Bone marrow (tissue), 2 donors: ENCODE results near the gene NGRN.

Experiments used
- DNase-seq, 2 donors: peaks; one replicate each; lab custom pipeline; 2025; lab: John Stamatoyannopoulos, UW

NGRN gene, protein sequence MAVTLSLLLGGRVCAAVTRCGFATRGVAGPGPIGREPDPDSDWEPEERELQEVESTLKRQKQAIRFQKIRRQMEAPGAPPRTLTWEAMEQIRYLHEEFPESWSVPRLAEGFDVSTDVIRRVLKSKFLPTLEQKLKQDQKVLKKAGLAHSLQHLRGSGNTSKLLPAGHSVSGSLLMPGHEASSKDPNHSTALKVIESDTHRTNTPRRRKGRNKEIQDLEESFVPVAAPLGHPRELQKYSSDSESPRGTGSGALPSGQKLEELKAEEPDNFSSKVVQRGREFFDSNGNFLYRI

DNA sequence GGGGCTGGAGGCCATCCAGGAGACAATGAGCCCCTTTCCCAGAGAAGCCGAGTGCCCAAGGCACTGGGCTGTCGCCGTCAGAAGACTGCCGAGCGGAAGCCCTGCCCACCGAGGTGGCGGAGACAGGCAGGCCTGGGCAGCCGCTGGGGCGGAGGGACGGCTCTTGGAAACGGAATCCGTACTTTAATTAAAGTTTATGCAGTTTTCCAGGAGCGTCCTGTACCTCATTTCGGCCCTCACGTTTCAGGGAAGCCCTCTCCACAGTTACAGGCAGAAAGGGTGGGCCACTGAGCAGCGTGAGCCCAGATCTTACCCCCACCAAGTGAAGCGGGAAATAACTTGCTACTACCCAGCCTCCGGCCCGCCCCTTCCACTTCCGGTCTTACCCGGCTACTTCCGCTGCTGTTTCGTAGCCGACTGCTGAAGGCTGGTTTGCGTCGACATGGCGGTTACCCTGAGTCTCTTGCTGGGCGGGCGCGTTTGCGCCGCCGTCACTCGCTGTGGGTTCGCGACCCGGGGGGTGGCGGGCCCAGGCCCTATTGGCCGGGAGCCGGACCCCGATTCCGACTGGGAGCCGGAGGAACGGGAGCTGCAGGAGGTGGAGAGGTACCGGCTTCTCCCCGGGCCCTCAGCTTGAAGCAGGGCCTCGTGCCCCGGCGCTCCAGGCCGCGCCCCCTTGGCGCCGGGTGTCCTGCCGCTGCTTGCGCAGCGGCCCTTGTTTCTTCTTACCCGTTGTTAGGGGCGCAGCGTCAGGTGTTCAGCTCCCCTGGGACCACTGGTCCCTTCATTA is at the start of gene NGRN:
Gene NGRN (plus strand): TSS at position 402 of the 790 bp plus-strand sequence. CDS start 41 bp downstream, at position 443.
- DNase-seq = peak; percentile 87 to 92

DNA sequence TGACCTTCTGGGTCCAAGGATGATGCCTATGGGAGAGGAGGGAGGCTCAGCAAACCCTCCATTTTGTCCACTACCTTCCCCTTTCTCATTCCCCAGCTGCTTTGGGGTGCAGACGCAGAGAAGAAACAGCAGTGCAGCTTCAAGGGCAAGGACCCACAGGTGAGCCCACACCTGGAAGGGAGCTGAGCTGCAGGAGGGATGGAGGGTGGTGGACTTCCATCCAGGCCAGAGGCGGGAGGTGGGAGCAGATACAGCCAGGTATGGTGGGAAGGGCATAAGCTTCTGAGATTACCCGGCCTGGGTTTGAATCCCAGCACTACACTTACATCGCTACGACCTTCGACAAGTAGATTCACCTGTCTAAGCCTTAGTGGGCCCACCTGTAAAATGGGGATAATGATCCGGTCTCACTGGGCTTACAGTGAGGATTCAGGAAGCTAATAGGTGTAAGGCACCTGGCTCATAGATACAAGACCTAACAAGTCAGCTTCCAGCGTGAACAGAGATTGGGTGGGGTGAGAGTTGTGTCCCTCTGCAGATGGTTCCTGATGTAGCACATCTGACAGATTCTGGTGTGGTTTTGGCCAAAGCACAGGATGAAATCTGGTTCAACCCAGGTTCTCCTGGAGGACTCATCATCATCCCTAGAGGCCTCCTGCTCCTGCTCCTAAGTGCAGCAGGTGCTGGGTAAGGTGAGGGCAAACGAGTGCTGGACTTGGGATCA is 47.6 kb upstream of the NGRN start:
- no peak for DNase-seq

DNA sequence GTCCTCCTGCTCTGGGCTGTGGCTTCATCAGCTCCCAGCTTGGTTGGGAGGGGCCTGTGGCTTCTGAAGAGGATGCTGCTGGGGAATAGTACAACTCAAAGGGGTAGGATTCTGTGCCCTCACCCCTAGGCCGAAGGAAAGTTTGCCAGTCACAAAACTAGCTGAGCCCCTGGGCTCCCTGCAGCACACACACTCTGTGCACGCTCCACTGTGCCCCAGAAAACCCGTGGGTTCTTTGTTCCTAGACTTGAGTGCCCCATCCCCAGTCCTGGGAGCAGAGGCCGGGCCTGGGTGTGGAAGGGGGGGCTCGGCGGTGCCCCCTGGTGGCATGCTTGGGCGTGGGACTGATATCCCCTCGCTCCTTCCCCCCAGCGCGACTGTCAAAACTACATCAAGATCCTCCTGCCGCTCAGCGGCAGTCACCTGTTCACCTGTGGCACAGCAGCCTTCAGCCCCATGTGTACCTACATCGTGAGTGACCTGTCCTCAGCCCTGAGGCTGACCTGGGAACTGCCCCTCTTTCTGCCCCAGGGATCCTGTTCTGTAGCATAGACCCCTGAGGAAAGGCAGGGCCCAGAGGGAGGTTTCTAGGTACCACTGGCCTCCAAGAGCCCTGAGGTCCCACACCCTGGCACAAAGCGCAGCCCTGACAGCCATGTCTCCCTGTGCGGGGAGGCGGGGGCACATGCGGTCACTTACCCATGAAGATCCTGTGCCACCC is 45.9 kb upstream of the NGRN start:
- DNase-seq = peak; percentile 20 to 31

DNA sequence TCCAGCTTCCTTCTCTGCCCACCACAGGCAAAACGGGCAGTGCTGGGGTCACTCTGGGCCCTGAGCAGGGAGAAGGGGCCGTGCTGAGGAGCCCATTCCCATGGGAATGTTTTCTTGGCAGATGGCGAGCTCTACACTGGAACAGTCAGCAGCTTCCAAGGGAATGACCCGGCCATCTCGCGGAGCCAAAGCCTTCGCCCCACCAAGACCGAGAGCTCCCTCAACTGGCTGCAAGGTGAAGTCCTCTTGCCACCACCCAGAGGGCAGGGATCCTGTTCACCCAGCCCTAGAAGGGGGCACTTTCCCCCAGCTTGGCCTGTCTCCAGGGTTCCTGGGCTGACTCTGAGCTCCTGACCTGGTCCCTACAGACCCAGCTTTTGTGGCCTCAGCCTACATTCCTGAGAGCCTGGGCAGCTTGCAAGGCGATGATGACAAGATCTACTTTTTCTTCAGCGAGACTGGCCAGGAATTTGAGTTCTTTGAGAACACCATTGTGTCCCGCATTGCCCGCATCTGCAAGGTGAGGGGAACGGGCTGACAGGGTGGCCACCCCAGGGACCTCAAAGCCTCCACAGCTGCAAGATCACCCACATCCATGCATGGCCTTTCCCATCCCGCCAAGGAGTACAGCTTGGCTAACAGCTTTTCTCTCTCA is 44.1 kb upstream of the NGRN start:
- peak in 1 of 2 donors; percentile 9 for DNase-seq

DNA sequence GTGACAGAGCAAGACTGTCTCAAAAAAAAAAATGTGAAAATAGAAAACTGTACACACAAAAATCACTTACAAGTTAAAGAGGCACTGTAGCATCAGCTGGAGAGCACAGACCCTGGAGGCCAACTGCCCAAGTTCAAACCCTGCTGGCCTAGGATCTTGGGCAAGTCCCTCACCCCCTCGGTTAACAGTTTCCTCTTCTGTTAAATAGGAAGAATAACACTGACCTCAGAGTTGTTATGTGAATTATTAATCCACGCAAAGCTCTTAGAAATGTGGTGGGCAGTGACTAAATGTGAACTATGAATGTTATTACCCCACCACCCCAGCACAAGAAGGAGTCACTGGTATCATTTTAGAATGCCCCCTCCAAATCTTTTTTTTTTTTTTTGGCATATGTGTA is 42.9 kb upstream of the NGRN start:
- no peak for DNase-seq

DNA sequence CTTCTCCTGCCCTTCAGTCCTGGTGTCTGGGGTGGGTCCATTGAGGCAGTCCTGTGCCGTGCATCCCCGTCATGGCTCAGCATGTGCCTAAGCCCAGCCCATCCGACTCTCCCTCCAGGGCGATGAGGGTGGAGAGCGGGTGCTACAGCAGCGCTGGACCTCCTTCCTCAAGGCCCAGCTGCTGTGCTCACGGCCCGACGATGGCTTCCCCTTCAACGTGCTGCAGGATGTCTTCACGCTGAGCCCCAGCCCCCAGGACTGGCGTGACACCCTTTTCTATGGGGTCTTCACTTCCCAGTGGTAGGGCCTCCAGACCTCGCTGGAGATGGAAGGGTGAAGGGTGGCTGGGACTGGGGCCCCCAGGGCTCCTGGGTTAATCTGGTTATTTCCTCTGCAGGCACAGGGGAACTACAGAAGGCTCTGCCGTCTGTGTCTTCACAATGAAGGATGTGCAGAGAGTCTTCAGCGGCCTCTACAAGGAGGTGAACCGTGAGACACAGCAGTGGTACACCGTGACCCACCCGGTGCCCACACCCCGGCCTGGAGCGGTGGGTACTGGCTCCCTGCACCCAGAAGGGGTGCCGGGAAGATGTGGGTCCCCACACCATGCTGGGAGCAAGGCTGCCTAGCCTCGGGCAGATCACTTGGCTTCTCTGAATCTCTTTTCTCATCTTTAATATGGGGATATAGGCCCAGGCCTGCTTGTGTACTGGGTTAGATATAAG is 41.9 kb upstream of the NGRN start:
- DNase-seq = no peak

DNA sequence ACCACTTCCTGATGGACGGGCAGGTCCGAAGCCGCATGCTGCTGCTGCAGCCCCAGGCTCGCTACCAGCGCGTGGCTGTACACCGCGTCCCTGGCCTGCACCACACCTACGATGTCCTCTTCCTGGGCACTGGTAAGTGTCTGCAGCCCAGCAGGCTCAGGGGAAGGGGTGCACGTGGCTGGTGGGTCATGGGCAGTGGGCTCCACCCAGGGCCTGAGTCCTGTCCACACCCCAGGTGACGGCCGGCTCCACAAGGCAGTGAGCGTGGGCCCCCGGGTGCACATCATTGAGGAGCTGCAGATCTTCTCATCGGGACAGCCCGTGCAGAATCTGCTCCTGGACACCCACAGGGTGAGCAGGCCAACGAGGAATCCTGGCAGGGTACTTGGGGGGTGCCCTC is 40.4 kb upstream of the NGRN start:
- DNase-seq = no peak

DNA sequence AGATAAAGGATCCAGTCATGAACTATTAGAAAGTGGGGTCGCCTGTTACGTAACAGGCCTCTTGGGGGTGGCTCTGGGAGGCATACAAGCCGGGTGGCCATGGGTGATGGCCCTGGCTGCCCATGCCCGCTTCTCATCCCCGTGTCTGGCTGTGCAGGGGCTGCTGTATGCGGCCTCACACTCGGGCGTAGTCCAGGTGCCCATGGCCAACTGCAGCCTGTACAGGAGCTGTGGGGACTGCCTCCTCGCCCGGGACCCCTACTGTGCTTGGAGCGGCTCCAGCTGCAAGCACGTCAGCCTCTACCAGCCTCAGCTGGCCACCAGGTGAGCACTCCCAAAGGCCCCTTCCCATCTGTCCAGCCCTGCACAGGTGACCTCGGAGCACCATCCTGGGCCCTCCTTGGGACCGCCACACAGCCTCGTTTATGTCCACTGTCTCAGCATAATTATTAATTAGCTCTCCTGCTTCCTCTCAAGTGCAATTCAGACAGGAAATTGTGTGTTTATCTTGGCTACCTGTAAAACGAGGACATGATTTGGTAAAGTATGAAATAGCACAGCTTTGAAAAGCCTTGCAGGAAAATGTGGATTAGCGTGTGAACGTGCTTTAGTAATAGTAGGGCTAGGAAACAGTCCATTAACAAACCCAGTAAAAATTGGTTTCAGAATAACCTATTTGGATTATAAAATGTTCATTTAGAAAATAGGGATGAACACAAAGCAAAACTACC is 39.8 kb upstream of the NGRN start:
- DNase-seq = no peak

DNA sequence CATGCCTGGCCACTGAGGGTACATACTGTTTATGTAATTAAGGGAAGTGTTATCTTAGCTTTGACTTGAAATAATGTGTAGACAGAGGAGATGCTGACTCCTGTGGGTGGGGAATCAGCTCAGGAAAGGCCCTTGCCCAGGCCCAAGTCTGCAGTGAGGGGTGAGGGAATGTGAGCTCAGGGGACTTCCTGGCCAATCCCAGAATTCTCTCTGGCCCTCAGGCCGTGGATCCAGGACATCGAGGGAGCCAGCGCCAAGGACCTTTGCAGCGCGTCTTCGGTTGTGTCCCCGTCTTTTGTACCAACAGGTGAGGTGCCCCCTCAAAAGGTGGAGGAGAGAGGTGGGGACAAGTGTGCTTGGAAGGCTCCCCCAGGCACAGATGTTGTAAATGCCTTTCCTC is 38.1 kb upstream of the NGRN start:
- DNase-seq = no peak

DNA sequence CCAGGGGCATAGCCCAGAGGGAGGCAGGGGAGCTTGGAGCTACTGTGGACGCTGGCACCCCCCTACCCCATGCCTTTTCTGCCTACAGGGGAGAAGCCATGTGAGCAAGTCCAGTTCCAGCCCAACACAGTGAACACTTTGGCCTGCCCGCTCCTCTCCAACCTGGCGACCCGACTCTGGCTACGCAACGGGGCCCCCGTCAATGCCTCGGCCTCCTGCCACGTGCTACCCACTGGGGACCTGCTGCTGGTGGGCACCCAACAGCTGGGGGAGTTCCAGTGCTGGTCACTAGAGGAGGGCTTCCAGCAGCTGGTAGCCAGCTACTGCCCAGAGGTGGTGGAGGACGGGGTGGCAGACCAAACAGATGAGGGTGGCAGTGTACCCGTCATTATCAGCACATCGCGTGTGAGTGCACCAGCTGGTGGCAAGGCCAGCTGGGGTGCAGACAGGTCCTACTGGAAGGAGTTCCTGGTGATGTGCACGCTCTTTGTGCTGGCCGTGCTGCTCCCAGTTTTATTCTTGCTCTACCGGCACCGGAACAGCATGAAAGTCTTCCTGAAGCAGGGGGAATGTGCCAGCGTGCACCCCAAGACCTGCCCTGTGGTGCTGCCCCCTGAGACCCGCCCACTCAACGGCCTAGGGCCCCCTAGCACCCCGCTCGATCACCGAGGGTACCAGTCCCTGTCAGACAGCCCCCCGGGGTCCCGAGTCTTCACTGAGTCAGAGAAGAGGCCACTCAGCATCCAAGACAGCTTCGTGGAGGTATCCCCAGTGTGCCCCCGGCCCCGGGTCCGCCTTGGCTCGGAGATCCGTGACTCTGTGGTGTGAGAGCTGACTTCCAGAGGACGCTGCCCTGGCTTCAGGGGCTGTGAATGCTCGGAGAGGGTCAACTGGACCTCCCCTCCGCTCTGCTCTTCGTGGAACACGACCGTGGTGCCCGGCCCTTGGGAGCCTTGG is 37.4 kb upstream of the NGRN start:
- DNase-seq = no peak

DNA sequence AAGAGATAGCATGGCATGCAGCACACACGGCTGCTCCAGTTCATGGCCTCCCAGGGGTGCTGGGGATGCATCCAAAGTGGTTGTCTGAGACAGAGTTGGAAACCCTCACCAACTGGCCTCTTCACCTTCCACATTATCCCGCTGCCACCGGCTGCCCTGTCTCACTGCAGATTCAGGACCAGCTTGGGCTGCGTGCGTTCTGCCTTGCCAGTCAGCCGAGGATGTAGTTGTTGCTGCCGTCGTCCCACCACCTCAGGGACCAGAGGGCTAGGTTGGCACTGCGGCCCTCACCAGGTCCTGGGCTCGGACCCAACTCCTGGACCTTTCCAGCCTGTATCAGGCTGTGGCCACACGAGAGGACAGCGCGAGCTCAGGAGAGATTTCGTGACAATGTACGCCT is 36.5 kb upstream of the NGRN start:
- no peak for DNase-seq

DNA sequence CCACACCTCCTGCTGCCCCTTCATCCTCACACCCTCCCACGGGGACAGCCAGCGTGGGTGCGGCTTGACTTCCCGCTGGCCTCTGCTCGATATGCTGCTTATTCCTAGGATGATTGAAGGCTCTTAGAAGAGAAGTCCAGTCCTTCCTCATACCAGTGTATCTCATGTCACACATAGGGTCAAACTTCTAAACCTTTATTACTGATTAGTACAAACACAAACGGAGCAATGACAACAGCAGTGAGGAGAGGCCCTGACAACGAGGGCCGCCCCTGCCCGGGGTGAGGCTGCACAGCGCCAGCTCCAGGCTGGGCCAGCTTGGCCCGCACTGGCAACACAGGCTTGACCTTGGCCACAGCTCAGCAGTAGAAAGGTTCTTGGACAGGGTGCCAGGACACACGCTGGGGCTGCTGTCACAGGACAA is 35.4 kb upstream of the NGRN start:
- no peak for DNase-seq

DNA sequence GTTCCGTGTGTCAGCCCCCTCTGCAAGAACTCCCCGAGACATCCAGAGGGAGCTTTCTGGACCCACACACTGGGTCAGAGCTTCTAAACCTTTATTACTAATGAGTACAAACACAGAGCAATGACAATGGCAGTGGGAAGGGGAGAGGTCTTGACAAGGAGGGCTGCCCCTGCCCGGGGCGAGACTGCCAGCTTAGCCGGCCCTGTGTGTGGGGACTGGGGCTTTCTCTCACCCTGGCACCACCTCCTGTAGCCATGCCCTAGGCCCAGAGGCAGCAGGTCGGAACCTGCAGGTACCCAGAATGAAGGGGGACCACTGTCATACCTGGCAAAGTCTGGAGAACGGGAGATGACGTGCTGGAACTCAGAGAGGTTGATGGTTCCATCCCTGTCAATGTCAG is 34.9 kb upstream of the NGRN start:
- no peak for DNase-seq

DNA sequence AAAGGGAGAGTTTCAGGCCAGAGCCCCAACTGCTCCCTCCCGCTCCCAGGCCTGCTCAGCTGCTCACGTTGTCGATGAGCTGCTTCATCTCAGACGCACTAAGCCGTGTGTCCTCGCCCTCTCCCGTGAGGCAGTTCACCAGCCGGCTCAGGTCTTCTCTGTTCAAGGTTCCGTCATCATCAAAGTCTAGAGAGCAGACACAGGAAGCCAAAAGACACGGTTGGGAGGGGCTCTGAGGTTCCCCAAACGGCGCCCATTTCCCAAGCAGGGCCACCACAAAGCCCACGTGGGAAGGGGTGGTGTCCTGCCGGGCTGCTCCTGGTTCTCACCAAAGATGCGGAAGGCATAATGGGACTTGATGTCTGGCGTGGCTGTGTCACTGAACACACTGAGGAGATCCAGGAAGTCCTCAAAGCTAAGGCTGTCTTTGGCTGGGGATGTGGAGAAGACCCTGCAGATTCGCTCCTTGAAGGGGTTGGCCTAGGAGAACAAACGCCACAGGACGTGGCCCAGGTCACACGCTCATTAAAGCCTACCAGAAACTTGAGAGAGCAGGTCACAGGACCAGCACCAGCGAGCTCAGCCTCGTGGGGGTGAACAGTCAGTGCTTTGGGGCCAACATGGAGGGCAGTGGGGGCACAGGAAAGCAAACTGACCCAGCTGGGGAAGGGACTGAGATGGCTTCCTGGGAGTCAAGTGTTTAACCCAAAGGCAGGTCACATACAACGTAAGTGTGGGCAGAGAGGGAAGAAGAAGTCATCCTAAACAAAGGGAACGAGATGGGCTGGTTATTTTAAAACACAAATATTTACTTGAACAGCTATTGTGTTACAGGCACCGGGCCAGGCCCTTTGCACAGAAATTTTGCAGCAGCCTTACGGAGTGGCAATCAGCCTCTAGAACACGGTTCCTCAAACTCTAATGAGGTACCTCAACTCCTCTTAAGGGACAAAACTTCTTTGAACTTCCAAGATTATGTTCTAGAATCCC is 34.1 kb upstream of the NGRN start:
- peak in 1 of 2 donors; percentile 40 for DNase-seq

DNA sequence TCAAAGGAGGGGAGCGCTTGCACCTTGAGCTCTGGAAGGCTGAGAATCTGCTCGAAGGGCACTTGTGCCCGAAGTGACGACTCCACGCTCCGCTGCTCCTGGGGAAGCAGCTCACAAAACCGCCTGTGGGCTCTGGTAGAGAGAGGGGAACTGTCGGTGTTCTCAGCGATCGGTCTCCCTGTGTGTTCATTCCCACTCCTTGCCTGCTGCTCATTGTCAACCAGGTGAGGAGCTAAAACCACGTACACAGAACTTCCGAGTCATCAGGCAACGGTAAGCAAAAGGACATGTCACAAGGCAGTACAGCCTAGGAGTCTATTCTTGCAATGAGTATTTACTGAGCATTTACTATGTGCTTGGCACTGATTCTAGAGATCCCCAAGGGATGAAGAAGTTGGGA is 33.3 kb upstream of the NGRN start:
- no peak for DNase-seq

DNA sequence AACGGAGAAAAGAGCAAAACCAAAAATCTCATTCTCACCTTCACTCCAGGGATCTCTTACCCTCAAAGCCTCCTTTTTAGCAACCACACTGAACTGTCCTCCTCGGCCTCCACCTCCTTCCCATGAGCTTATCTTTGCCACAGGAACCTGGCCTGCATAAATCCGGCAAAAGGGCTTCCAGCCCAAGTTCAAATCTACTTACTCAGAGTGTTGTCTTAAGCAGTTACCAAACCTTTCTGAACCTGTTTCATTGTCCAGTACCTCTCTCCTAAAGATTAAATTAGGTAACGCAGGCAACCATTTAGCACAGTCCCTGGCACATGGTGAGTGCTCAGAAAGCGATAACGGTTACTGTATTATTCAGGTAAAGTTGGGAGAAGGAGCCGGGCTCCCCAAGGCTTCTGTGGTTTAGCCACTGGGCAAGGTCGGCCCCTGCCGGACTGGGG is 32.5 kb upstream of the NGRN start:
- DNase-seq = no peak

DNA sequence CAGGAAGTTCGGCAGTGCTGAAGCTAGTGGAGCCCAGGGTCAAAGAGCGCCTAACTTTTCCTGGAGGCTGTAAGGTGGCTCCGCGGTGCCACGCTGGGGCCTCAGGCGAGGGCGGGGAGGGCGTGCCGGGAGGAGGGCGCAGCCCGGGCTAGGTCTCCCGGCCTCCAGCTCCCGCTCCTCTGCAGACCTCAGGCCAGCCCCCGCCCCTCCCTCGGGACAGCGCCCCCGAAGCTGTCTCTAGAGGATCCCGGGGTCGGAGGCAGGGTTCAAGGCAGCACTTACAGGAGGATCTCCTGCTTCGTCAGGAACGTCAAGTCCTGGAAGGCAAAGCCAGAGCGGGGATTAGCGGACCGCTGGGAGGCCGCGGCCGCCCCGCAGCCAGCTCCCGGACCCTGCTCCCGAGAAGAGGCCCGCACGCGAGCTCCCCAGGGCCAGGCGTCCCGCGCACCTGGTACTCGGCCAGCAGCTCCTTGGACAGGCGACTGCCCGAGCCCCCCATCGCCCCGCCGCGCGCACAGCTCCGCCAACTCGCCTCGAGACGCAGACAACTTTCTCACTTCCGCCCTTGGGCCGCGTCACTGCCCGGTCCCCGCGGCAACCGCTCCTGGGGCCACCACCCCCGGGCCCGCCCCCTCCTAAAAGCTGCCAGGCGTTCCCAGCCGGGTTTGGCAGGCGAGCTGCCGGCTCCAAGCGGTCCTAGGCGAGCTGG is 31.9 kb upstream of the NGRN start, which contains the start of gene CIB1:
Gene CIB1 (minus strand): TSS at position 555 of the 709 bp plus-strand sequence. CDS start 56 bp downstream, at position 499.
- peak; percentile 77 to 93 for DNase-seq
